HL-60/S4 treated with retinoic acid at 250 ng/mL for 4 days and 3 days (cell line): Measurements from ENCODE around the gene LIMS1.
"Not testable (repeated sequence)": the region's sequence is repeated elsewhere in the genome, so short reads cannot be mapped to it uniquely, and the experiment has no call there.

Source experiments
- in situ Hi-C: fragments of 300-500 bp; cut with MboI; formaldehyde crosslinking; loops from 2 replicates; pipeline ENCODE4 v1.7.0; 2022; ENCODE audit warnings: low sequenced_read_pairs

LIMS1 gene

DNA sequence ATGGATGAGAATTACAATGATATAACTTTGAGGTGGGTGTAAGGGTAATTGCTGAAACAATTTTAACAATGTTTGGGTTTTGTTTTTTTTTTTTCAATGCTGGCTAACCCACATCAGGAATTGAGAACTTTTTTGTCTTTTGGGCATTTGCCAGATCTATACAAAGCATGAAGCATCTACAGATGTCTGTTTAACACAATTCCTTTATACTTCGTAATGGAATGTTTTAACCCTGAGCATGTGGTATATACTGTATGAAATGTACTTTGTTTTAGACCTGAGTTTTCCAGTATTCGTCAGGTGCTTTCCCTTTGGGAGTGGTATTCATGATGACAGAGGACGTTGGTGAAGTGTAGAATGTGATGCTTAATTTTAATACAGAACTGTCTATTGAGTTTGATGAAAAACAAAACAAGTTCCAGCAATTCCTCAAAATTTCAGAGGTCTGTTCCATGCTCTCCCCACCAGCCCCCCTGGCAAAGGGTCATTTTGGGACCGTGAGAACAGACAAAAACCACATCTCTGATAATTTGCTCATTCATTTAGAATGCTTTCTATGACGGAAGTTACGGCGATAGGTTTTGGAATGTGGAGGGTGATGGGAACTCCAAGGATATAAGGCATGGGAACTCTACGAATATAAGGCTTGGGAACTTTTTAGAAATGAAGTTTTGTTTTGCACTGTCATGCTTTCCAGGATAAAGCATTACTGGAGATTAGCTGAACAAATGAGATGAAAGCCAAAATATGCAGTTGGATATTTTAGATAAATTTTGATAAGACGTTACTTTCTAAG is 14.1 kb downstream of the LIMS1 start:
- in situ Hi-C loops: no loop called here

DNA sequence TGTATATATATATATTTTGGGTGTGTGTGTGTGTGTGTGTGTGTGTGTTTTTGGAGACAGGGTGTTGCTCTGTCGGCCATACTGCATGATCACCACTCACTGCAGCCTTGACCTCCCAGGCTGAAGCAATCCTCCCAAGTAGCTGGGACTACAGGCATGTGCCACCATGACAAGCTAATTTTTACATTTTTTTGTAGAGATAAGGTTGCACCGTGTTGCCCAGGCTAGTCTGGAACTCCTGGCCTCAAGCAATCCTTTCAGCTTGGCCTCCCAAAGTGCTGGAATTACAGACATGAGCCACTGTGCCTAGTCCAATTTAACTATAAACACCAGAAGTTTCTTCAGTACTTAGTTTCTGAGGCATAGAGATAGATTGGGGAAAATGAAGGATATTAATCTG is 18.3 kb downstream of the LIMS1 start:
- in situ Hi-C loops: no loop called here

DNA sequence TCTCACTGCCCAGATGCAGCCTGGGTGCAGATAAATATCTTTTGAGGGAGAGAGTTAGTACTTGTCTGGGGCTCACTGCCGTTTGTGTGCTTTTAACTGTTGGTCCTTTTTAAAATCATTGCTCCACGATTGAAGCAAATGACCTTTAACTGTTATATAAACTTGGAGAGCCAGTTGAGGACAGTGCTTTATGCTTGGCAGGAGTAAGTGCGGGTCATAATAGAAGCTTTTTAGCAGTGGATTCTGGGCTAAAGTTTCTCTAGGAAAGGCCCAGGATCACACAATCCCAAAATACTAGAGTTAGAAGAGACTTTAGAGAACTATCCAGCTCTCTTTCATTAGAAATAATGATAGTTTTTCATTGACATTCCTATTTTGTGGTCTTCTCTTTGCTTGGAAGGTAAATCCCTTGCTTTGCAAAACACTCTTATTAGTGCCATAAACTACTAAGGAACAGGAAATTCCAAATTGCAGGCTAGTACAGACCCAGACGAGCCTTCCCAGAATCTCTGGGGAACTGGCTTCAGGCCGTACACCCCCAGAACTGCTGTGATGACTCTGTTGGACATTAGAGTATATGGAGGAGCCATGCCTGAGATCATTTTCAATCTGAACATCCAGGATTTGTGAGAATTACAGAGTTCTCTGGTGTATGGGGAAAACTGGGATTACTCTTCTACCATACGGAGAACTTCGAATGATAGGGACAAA is 19.1 kb downstream of the LIMS1 start:
- in situ Hi-C loops: no loop called here

DNA sequence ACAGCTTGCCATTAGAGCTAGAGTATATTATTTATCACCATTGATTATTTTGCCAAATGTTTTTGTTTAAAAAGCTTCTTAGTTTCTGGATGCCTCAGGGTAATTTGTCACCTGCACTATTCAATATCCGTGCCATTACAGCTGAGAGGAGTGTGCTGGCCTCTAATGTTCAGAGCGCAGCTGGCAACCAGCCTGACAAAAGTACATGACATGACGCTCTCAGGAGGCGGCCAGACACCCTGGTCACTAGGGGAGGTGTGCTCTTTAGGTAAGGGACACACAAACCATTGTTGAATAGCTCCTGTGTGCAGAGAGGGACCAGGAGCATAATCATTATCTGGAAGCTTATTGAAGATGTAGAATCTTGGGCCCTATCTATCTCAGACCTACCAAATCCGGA is 20.3 kb downstream of the LIMS1 start:
- in situ Hi-C loops: no loop called here

DNA sequence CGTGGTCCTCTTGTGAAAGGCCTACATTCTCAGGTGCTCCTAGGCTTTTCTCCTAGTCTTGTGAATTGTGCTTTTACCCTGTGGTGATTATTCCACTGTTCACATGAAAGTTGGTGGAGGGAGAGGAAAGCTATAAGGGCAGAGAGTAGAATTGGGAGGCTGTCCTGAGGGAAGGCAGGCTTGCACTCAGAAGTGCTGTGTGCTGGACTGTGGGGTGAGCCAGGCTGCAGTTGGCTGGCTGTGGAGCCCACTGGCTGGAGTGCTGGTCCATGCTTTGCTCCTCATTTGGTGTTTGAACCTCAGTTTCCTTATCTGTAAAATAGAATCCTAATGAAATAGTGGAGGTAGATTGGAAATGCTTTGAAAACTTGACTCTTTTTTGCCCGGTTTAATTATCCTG is 21.3 kb downstream of the LIMS1 start:
- in situ Hi-C loops: no loop called here

DNA sequence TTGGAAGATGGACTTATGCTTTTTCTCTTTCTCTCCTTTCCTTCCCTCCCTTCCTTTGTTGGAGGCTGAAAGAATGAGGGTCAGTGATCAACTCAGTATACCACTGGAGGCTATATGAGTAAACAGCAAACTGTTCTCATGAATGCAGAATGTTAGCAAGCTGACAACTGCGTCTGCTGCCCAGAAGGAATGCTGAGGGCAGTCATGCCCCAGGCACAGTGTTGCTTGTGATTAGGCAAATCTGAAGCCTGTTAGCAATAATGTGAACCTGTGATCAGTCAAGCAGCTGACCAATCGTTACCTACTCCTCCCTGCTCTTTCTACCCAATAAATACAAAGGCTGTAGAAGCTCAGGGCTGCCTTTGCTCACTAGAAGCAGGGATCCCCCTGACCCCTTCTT is 22.3 kb downstream of the LIMS1 start:
- in situ Hi-C loops: not testable (repeated sequence)

DNA sequence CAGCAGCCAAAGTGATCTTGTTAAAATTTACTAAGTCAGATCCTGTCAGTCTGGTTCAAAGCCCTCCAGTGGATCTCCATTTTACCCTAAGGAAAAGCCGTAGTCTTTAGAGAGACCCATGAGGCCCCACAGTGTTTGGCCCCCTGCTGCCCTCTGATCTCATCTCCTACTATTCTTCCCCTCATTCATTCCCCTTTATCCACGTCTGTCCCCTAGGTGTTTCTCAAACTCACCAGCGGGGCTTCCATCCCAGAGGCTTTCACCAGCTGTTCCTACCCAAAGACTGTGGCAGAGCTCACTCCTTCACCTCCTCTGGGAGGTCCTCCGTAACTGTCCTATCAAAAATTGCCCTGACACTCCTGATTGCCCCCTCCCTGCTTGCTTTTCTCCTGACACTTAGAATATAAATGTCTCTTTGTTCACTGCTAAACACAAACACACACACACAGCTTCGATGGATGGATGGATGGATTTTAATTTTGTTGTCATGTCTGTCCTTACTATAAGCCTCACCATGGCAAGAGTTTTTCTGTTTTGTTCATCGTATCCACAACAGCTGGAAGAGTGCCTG is 26.1 kb downstream of the LIMS1 start:
- in situ Hi-C loops: no loop called here

DNA sequence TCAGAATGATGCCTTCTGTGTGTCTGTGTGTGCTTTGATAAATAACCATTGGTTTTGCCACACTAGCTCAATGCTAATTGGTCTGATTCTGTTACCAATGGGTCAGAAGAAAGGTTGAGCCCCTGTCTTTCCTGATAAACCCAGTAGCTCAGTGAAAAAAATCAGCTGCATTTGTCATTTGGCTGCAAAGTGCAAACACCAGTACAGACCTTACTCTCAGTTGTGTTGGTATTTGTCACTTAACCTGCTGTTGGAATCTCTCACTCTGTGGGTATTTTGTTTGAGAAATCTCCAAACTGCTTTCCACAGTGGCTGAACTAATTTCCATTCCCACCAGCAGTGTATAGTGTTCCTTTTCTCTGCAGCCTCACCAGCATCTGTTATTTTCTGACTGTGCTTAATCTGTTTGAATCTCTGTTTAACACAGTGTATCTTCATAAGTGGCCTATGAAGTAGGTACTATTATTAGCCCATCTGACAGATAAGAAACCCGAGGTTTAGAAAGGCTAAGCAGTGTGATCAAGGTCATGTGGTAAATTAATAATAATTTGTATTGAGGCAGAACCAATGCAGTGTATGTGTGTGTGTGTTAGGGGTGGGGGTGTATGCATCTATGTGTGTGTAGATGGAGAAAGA is 26.7 kb downstream of the LIMS1 start:
- in situ Hi-C loops: no loop called here

DNA sequence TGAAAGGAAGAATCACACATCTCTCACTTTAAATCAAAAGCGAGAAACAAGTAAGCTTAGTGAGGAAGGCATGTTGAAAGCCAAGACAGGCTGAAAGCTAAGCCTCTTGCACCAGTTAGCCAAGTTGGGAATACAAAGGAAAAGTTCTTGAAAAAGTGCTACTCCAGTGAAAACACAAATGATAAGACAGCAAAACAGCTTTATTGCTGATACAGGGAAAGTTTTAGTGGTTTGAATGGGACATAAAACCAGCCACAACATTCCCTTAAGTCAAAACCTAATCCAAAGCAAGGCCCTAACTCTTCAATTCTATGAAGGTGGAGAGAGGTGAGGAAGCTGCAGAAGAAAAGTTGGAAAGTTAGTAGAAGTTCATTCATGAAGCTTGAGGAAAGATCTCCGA is 28.0 kb downstream of the LIMS1 start:
- in situ Hi-C loops: no loop called here

DNA sequence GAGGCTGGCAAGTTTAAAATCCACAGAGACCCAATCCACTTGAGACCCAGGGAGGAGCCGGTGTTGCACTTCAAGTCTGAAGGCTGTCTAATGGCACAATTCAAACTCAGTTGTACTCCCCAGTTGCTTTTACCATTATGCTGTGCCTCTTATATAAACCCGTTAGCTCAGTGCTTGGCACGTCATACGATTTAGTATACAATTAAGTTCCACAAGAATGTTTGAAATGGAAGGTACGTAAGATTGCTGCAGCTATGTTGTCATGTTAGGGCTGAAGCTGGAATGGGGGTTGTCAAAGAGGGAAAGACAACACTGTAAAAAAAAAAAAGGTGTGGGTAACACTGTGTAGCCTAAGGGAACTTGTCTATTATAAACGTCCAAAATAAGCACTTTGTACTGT is 30.2 kb downstream of the LIMS1 start:
- in situ Hi-C loops: no loop called here

DNA sequence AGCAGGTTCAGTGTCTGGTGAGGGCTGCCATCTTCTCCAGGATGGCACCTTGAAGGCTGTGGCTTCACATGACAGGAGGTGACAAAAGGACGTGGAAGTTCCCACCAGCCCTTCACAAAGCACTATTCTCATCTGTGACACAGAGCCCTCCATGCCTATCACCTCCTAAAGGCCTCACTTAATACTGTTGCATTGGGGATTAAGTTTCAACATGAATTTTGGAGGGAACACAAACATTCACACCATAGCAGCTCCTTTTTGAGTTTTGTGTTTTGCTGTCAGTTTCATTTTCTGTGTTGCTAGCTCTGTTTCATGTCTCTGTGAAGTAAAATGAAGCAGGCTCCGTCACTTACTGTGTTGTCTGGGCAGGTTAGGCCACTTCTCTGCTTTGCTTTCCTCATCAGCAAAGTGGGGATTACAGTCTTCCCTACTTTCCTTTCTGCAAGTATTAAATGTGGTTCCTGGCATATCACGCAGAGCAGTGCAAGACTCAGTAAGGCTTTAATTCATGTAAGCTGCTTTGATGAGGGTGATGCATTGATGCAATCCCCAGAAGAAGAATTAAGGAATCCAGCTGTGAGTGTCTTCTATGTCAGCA is 31.6 kb downstream of the LIMS1 start:
- in situ Hi-C loops: no loop called here

DNA sequence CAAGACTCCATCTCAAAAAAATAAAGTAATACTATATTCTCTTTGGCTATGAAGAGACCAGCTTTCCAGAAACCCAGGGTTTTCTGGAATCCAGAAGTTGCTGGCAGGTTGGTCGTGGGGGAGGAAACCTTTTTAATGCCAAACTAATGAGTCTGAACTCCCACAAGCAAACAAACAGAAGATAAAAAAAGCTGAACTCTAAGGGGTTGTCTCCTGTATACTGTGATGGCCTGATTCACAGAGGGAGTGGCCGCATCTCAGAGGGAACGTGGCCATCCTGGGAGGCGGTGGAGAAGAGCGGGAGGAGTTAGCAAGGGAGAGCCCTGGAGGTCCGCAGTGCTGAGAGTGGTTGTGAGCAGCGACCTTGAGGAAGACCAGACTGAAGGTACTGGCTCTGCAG is 36.1 kb downstream of the LIMS1 start:
- in situ Hi-C loops: no loop called here

DNA sequence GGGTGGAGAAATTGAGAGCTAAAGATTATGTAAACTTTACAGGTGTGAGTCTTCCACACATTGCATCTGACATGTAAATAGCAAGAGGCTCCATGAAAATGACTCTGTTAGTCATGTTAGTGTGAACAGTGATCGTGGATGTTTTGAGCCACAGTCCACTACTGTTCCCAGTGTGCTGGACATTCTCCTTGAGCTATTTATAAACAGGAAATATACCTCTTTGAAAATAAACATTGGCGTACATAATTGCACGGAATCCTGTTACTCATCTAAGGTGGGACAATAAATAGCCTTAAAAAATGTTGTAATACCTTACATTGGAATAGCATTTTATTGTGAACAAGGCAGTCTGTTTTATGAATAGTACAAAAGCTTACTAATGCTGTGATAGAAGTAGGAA is 37.0 kb downstream of the LIMS1 start:
- in situ Hi-C loops: no loop called here

DNA sequence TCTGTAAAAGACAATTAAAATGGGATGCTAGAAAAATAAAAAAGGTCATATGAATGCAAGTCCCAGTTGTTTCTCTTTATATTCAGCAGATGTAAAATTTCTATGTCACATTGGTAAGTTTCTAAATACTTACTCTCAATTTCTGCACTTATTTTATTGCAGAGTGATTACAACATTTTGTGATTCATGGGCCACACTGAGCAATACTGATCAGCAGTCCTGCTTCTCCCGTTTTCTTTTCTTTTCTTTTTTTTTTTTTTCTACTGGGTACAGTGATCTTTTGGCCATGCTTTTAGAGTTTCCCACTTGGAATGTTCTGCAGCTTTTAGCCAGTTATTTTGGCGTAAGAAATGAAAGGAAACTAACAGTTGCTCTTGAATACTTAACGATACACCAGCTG is 38.8 kb downstream of the LIMS1 start:
- in situ Hi-C loops: no loop called here

DNA sequence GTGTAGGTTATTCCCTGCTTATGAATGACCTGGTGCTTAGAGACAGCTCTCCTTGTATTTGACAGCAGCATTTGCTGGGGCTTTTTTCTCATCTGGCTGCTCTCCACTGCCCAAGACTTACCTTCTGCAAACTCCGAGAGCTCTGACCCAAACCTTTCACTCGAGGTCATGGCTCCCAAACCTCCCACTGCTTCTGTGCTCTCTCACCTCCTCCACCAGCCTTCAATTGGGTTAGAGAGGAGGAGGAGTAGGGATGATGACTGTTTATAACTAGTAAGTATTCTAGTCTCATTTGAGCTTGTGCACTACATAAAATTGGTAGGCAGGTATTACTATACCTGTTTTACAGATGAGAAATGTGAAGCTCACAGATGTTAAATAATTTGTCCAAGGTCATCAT is 40.1 kb downstream of the LIMS1 start:
- in situ Hi-C loops: no loop called here

DNA sequence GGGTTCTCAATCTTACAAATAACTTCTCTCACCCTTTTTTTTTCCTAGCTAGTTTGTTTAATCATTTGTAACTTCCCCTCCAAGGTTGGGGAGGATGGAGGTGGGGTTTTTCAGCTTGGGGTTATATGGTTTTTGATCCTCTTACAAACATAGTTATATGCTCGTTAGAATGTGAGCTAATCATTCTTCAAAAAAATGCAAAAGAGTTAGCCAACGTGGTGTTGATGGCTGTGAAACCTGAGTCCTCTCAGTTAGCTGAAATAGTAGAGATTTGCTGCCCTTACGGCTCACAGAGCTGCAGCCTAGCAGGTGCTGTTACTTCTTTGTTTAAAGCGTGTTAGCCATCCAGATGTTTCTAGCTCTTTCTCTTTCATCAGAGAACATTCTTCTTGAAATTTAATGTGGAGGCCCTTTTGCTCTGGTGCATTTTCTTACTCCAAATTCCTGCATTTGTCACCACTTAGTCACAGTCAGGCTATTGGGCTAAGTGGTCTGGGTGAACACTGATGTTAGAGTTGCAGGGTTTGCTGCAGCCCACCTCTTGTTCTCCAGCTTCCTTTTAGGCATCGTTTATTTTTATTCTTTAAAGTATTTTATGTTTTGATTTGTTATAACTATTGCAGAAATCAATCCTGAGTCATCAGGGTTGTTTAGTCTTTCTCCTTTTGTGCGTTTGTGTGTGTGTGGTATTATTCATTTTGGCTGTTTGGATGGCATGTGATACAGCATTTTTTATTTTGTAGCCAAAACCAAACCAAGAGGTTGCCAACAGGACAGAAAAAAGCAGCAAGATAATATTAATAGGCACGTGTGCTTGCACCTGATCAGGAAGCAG is 41.1 kb downstream of the LIMS1 start:
- in situ Hi-C loops: loop anchor here (25.0 kb wide), 1 partner anchor 638 kb away; no protein-coding TSS in a partner anchor

DNA sequence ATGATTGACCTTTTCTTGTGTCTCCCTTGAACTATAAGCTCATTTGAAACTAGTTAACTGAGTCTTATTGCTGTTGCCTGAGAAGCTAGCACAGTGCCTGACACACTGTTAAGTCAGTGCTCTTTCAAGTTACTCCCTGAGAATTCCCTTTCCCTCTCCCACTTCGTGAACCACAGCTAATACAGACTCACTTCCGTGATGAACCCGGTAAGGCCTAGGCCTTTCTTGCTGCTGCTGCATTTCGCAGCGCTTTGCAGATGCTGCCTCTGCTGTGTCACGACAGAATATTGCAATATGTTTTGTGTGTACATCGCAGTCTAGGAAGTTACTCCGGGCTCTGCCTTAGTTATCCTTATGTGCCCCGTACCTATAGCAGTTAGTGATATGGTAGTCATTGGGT is 42.8 kb downstream of the LIMS1 start:
- in situ Hi-C loops: loop anchor here (25.0 kb wide), 1 partner anchor 640 kb away; no protein-coding TSS in a partner anchor

DNA sequence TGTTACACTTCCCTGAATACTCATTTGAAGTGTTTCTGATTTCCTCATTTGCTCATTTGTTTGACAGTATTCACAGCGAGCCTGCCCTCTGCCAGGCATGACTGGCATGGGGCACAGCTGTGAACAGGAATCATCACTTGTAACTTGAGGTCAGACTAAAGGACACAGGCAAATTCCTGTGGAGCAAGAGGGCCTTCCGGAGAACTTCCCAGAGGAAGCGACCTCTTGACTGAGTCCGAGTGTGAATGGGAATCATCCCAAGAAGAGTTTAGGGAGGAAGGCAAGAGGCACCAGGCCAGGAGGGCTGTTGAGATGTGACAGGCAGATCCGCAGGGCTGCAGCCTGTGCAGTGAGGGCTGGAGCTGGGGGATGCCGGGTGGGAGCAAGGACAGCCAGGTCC is 45.4 kb downstream of the LIMS1 start:
- in situ Hi-C loops: loop anchor here (25.0 kb wide), 1 partner anchor 642 kb away; no protein-coding TSS in a partner anchor

DNA sequence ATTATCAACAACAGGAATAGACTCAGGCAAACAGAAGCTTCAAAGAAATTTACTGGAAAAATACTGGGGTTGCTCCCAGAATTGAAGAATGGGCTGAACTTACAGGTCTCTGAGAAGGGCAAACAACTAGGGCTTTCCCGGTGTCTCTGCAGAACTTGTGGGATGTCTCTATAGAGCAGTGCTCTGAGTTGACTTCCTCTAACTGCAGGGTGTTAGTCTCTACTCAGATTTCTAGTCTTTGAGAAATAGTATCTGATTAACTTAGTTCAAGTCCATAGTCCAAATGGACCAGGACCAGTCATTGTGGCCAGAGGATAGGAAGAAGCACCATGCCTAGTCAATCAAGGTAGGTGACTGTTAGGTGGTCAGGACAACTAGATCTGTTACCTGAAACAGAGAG is 45.8 kb downstream of the LIMS1 start:
- in situ Hi-C loops: loop anchor here (25.0 kb wide), 1 partner anchor 643 kb away; no protein-coding TSS in a partner anchor

DNA sequence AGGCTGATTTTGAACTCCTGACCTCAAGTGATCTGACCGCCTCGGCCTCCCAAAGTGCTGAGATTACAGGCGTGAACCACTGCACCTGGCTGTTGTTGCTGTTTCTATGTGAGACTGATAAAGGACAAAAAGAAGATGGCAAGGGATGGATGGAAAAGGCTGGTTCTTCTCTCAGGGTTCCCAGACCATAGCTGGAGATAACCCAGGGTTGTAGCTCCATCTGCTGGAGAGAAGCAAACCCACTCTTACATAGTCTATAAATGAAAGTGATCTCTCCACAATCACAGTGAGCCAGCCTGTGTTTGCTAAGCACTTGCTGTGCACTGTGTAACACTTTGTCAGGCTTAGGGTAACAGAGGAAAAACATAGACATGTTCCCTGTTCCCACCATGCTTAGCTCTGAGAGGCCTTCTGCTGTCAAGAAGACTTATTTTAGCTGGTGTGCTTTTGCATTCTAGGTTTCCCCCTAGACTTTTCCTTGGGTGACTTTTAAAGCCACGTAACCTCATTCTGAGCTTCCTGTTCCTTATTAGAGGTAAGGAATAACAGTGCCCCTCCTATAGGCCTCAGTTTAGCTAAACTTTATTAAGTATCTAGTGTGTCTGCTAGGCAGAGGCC is 49.7 kb downstream of the LIMS1 start:
- in situ Hi-C loops: loop anchor here (25.0 kb wide), 1 partner anchor 647 kb away; no protein-coding TSS in a partner anchor
